HG03135 (cell line): ENCODE data around the gene WDFY3.

Experiments
- ATAC-seq: cut with Tn5 transposase; IDR thresholded peaks from one replicate; pipeline ENCODE4 v1.9.1; 2021; ENCODE audit warnings: mild to moderate bottlenecking, moderate library complexity; ENCODE audit not compliant: unreplicated experiment

WDFY3 gene

DNA sequence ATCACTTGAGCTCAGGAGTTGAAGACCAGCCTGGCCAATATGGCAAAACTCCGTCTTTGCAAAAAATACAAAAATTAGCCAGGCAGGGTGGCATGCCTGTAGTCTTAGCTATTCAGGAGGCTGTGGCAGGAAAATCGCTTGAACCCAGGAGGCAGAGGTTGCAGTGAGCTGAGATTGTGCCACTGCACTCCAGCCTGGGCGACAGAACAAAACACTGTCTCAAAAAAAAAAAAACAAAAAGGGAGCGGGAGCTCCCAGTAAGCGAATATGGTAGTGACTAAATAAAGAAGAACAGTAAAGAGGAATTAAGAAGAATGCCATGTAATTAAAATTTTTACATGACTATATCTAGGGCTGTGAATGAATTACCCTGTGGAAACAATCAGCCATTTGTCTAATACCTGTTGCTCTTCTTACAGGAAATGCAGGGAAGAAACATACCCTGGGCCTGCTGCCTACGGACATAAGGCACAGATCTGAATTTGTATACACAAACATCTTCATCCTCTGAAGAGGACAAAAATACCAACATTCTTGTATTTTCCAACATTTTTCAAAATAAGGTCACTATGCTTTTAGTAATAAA, 11.4 kb downstream of the WDFY3 start:
- ATAC-seq, result no peak

DNA sequence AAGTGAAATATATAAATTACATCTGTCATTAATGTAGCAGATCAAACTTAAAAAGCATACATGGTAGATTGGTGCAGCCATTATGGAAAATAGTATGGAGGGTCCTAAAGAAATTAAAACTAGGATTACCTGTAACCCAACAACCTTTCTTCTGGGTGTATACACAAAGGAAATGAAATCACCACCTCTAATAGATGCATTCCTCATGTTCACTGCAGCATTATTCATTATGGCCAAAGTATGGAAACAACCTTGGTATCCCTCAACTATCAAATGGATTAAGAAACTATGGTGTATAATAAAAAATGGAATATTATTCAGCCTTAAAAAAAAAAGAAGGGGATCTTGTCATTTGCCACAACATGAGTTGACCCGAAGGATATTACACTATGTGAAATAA, 13.7 kb downstream of the WDFY3 start:
- no peak for ATAC-seq

DNA sequence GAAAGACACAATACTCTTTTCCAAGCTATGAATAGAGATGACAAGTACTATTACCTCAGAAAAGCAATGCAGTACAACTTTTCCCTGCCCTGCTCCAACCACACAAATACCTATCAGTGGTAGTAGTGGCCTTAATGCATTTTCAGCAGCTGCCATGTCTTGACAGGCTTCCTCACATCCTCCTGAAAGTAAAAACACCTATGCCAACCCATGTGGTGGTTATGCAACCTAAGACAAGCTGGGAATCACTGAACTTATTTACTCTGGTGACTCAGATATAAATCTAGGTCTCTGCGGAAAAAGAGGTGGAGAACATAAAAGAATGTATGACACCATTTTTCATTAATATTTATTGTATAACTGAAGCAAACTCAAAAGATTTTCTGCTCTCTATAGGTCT, 14.5 kb downstream of the WDFY3 start:
- ATAC-seq, result no peak

DNA sequence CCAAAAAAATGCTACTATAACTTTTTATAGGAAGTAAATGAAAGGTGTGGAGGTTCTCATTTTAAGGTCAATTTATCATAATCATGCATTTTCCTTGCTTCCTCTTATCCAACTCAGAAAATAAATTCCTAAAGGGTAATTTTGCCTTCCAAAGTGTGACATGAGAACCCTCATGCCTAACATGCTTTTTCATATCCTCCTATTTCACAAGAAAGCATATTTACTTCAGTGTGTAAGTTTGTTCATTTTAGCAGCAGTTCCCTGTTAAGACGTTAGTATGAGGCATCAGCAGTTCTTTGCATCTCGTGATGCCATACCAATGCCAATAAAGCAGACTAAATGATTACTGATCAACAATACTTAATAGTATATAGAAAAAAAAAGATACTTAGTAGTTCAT, 18.4 kb downstream of the WDFY3 start:
- ATAC-seq, result no peak

DNA sequence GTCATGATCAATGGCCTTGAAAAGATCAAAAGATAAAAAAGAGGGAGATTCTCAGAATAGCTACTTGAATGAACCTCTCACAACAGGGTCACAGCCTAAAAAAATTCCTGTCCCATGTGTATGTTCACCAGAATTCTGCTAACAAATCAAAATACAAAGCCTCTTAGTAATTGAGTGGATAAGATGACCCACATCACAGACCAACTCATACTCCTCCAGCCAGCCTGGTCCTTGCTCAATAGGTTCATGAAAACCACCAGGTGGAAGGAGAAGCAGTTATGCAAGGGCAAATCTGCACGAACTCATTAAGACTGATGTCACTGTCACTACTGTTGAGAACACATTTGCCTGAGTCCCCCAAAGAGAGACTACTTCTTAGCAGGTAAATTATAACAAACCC, 21.5 kb downstream of the WDFY3 start:
- no peak for ATAC-seq

DNA sequence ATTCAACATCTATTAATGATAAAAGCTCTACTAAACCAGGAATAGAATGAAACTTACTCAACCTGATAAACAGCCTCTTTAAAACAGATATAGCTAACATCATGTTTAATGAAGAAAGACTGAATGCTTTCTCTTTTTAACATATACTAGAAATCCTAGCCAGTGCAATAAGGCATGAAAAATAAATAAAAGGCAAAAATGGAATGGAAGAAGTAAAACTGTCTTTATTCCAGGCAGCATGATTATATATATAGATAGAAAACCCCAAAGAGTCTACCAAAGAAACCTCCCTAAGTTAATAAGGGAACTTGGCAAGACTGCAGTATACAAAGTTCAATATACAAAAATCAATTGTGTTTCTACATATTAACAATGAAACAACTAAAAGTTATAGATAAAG, 25.5 kb downstream of the WDFY3 start:
- ATAC-seq, result no peak

DNA sequence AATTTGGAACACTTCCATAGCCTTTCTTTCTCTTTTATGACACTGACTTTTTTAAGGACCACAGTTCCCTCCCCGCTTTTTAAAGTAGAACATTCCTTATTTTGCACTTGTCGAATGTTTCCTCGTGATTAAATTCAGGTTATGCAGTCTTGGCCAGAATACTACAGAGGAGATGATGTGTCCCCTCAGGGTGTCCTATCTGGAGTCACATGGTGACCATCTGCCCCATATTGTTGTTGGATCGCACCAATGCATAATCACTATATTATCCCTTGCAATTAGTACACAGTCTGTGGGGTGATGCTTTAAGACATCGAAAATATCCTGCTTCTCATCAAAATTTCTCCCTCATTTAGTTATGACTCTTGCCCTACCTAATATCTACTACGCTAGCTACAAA, 27.4 kb downstream of the WDFY3 start:
- no peak for ATAC-seq

DNA sequence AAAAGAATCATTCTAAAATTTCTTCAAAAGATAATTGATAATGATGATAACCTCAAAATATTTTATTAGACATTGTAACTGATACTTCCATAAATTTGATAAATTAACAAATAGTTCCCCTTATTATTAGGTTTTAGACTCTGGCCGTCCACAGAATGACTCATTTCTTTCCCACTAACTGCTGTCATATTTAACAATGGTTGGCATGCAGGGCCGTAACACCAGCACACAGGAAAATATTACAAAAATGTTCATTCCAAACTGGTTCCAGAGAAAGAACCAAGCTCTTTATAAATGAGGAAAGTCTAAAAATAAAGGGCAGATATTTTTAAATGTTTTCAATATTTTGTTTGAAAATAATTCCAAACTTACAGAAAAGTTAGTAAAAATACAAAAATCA, 28.2 kb downstream of the WDFY3 start:
- ATAC-seq, result no peak

DNA sequence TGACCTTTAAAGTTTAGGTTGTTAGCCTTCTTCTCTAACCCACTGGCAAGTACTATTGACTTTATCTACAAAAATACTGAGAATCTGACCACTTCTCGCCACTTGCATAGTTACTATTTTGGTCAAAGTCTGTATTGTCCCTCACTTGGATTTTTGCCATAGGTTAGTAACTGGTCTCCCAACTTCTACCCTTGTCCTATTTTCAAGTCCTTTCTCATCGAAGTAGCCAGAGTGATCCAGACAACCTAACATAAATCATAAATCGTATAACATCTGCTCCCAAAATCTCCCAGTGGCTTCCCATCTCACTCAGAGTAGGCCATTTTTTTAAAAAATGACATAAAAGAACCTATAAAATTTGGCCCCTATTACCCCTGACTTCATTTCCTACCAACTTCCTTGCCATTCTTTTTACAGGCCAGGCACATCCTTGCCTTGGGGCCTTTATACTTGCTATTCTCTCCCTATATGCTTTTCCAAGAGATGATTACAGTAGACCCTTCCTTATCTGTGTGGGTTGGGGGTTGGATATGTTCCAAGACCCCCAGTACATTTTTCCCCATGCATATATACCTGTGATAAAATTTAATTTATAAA, 29.0 kb downstream of the WDFY3 start:
- no peak for ATAC-seq

DNA sequence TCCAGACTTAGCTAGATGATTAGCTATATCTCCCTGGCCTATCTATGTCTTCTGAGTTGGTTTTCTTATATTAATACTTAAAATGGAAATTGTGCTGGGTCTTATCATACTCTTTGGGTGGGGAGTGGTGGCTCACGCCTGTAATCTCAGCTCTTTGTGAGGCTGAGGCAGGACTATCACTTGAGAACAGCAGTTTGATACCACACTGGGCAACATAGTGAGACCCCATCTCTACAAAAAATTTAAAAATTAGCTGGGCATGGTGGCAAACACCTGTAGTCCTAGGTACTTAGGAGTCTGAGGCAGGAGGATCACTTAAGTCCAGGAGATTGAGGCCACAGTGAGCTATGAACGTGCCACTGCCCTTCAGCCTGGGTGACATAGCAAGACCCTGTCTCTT, 30.4 kb downstream of the WDFY3 start:
- no peak for ATAC-seq

DNA sequence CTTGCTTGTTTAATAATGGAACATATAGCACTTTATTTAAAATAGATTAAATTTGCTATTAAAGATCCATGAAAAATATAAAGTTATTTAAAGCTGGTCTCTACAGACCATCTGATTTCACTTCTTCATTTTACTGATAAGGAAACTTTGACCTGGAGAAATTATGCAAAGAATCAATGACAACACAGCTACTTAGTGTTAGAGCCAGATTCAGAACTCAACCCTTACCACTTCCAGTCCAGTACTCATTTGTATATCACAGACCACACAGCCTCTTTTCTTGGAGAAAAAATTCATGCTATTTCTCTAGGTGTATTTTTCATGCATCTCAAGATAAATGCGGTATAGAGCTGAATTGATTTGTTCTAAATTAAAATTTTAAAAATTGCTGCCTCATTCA, 34.0 kb downstream of the WDFY3 start:
- no peak for ATAC-seq

DNA sequence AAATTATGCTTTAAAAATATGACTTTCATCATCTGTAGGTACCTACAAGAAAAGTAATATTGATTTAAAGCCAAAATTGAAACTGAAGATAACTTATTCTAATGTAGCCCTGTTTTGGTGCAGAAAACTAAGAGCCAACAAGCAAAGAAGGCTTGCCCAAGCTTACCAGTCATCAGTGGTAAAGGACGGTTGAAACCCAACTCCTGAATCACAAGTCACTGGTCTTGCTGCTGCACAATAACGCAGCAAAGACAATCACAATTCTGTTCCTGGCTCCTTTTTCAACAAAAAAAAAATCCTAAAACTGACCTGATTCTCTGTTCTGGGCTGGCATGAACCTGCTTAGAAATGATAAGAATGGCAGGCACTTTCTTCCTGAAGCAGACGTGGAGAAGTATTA, 34.5 kb downstream of the WDFY3 start:
- ATAC-seq, result no peak

DNA sequence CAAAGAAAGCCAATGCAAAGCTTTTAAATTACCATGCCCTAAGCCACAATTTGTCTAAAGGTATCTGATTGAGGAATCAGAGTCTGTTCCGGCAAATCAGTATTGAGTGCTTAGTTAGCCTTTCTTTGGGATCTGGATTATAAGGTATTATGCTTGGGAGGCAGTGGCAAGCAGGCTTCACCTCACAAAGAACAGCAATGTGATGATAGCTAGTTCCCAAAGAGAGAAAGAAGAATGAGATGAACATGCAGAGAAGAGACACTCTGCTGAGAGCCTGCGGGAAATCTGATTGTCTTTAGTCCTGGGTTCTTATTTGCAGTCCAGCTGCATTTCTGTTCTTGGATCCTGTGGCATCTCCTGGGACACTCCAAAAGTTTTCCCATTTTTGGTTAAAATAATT, 35.2 kb downstream of the WDFY3 start:
- ATAC-seq, result no peak

DNA sequence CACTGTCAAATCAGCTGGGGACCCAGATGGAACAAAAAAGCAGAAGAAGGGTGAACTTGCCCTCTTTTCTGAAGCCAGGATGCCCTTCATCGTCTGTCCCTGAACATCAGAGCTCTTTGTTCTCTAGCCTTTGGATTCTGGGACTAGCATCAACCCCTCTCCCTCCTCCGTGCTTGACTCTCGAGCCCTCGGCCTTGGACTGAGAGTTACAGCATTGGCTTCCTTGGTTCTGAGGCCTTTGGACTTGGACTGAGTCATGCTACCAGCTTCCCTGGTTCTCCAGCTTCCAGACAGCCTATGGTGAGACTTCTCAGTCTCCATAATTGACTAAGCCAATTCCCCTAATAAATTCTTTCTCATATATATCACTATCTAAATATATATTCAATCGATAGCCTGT, 38.4 kb downstream of the WDFY3 start:
- ATAC-seq, result no peak

DNA sequence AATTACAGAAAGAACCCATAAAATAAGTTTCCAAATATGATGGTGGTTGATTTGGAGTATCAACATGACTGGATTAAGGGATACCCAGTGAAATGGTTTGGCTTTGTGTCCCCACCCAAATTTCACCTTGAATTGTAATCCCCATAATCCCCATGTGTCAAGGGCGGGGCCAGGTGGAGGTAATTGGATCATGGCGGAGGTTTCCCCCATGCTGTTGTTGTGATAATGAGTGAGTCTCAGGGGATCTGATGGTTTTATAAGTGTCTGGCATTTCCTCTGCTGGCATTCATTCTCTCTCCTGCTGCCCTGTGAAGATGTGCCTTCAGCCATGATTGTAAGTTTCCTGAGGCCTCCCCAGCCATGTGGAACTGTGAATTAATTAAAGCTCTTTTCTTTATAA, 39.1 kb downstream of the WDFY3 start:
- ATAC-seq, result no peak

DNA sequence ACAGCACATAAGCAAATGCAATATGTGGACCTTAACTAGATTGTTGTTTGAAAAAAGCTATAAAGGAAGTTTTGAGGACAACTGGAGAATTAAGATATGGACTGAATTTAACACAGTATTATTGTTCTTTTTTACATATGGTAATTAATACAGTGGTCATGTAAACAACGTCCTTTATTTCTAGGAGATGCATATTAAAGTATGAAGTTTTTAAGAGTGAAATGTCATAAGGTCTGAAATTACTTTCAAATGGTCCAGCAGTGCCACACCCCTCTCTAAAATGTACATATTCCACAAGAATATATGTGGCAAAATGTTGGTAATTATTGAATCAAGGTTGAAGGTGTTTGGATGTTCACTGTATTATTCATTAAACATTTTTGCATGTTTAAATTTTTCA, 40.9 kb downstream of the WDFY3 start:
- no peak for ATAC-seq

DNA sequence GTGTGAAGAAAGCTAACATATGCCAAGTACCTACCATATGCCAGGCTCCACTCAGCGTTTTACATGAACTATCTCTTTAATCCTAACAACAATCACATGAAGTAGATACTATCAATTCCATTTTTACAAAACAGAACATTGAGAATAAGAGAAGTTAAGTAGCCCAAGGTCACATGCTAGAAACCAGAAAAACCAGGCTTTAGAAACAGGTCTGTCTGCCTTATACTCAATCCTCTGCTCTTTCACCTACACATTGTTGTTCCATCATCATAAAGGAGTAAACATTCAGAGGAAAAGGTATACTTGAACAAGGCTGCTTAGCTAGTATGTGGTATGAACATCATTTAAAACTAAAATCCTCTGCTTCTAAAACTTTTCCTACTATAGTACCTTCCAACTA, 42.1 kb downstream of the WDFY3 start:
- ATAC-seq, result no peak

DNA sequence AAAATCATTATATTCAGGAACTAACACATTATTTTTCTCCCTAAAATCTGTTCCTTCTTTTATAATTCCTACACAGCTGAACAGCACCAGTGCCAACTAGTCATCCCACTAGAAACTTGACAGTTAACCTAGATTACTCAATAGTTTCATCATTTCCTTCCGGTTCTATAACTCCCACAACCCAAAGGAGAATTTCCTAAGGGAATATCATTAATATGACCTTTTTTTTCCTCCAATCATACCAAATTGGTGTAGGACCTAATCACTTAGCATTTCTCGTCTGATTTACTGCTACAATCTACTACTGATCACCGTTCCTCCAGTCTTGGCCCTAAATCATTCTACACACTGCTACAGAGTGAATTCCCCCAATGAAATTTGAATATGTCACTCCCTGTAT, 45.9 kb downstream of the WDFY3 start:
- no peak for ATAC-seq

DNA sequence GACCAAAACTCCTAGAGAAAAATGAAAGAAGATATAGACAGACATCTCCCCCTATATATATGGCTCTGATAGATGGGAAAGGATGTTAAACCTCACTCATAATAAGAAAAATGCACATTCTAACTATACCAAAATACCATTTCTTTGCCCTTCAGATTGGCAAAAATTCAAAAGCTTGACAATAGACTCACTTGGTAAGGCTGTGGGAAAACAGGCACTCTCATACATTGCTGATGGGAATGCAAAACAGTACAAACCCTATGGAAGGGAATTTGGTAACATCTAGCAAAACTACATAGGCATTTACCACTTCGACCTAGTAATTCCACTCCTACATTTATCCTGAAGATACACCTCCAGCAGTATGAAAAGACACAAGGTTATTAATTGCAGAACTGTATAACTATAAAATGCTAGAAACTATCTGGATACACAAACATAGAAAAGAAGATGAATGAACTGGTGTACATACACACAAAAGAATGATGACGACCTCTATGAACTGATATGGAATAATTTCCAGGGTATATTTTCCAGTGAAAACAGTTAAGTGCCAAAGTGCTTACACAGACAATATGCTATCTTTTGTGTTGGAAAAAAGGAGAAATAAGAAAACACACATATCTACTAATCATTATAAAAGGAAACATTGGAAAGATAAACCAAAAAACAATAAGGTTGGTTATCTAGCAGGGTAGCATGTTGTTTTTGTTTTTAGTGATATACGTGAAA, 48.5 kb downstream of the WDFY3 start:
- ATAC-seq, result no peak

DNA sequence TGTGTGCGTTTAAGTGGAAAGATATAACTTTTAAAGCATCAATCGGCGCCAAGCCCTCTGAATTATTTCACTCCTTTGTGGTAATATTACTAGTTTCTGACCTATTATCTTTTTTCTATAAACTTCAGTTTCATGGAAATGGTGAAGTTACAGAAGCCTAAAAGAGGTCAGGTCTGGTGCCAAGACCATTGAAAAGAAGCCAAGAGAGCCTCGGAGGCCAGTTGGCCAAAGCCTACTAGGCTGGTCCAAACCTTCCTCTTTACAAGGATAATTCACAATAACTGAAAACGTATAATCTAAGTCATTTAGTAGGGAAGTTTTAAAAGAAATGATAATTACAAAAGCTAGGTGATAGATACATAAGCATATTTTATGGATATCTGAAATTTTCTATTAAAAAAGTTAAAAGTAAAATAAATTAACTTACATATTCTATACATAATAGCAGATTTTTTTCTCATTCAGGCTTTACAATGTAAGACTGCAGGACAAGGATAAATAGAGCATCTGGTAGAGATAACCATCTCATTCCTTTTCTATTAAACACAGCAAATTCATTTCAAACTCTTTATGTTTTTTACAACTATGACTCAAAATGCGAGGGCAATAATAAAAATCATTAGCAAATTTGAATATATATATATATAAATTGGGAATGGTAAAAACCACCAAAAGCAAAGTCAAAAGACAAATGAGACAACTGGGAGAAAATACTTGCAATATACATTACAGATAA, 49.2 kb downstream of the WDFY3 start:
- no peak for ATAC-seq

DNA sequence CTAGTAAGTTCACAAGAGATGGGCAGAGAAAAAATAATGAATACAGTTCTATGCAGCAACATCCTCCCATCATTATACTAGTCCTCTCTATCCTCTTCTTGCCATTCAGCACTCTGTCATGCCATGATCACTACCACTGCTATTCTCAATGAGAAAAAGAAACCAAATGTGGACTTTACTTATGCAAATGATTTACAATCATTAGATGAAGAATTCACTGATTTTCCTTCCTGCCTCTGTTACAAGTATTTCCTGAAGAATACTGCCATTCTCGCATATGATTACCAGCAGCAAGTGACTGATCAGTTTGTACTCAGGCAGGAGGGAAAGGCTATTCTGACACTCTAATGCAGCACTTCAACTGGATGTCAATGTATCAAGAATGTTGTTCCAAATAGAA, 50.3 kb downstream of the WDFY3 start:
- ATAC-seq, result no peak

DNA sequence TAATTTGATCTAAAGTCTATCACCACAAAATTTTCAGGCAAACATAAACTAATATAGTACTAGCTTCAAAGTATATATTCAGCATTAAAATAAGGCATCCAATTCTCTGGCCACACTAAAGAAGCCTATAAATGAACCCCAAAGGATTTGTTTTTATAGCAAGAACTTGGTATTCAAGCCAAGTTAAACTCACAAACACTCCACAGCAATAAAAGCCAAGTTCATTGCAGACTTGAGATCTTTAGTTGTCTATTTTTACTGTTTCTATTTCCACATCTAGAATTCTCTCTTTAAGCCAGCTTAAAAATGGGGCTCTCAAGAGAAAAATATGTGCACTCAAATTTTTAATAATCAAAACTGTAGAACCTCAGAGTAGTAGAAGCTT, 51.1 kb downstream of the WDFY3 start:
- no peak for ATAC-seq
